ENCODE data around the gene COX18.

- TF ChIP-seq REST (IDR thresholded peaks at IDR 0.05; ENCODE audit: unreplicated experiment) (no peak), EZH2 (IDR thresholded peaks at IDR 0.05; ENCODE audit: low read depth, unreplicated experiment) (no peak), CTCF (conservative IDR thresholded peaks at IDR 0.05; ENCODE audit: low read depth in 2 of 2) (no peak), POLR2AphosphoS5 (IDR thresholded peaks at IDR 0.05; ENCODE audit: low read depth) (no peak), JUNB (IDR thresholded peaks at IDR 0.05; ENCODE audit: unreplicated experiment) (no peak), EZH2phosphoT487 (IDR thresholded peaks at IDR 0.05; ENCODE audit: unreplicated experiment) (no peak), ZNF114 (CRISPR knock-in tag; IDR thresholded peaks at IDR 0.05) (no peak), STAT1 (IDR thresholded peaks at IDR 0.05; ENCODE audit: unreplicated experiment) (no peak), CREB1 (CRISPR knock-in tag; IDR thresholded peaks at IDR 0.05; ENCODE audit: low read depth) (no peak), ZNF331 (CRISPR knock-in tag; IDR thresholded peaks at IDR 0.05; ENCODE audit: low read depth) (no peak), ETS1 (IDR thresholded peaks at IDR 0.05) (no peak), NANOG (IDR thresholded peaks at IDR 0.05; ENCODE audit: borderline replicate concordance) (no peak), ZNF462 (CRISPR knock-in tag; IDR thresholded peaks at IDR 0.05) (no peak)
Measured at GRCh38 chr4:73053076-73053475, 16.4 kb downstream of the COX18 start.
